ENCODE data around the gene SSTR5.

SSTR5 gene

GRCh38 chr16:1093284-1094123 is 21.0 kb downstream of the SSTR5 start:
- DNase-seq, result peak; percentile 13

- no peak for DNase-seq
Measured at GRCh38 chr16:1094124-1094479, 21.6 kb downstream of the SSTR5 start.

GRCh38 chr16:1094601-1095449 is 22.3 kb downstream of the SSTR5 start:
- DNase-seq, result no peak

GRCh38 chr16:1095450-1096168 is 23.1 kb downstream of the SSTR5 start:
- DNase-seq, result no peak

- no peak for DNase-seq
Measured at GRCh38 chr16:1096169-1097082, 23.9 kb downstream of the SSTR5 start, which contains the start of gene C1QTNF8. Gene C1QTNF8, minus strand, starts transcription at chr16:1096244. Its CDS starts 1,322 bp downstream, at chr16:1094922.

GRCh38 chr16:1097156-1097555 is 24.6 kb downstream of the SSTR5 start:
- DNase-seq, result no peak

- DNase-seq, result no peak
Measured at GRCh38 chr16:1097800-1098199, 25.3 kb downstream of the SSTR5 start.

GRCh38 chr16:1098266-1098991 is 25.9 kb downstream of the SSTR5 start:
- DNase-seq, result no peak

GRCh38 chr16:1099189-1100083 is 26.9 kb downstream of the SSTR5 start:
- DNase-seq, result no peak

- DNase-seq, result no peak
Measured at GRCh38 chr16:1100084-1100800, 27.7 kb downstream of the SSTR5 start.

GRCh38 chr16:1101133-1101532 is 28.6 kb downstream of the SSTR5 start:
- no peak for DNase-seq

GRCh38 chr16:1101573-1102332 is 29.2 kb downstream of the SSTR5 start:
- DNase-seq, result no peak

- no peak for DNase-seq
Measured at GRCh38 chr16:1102333-1102700, 29.8 kb downstream of the SSTR5 start.

- DNase-seq, result peak; percentile 43
Measured at GRCh38 chr16:1102921-1103635, 30.5 kb downstream of the SSTR5 start.

- DNase-seq, result no peak
Measured at GRCh38 chr16:1103636-1103980, 31.1 kb downstream of the SSTR5 start.

GRCh38 chr16:1105888-1106620 is 33.5 kb downstream of the SSTR5 start:
- DNase-seq, result peak; percentile 45

GRCh38 chr16:1106659-1107058 is 34.1 kb downstream of the SSTR5 start:
- DNase-seq, result no peak
